HL-60/S4 (cell line): Measurements from ENCODE around the gene RYR2.
"Not testable (repeated sequence)": the region's sequence is repeated elsewhere in the genome, so short reads cannot be mapped to it uniquely, and the experiment has no call there.

Experiments used
- in situ Hi-C: fragments of 300-500 bp; cut with MboI; formaldehyde crosslinking; loops from 2 replicates; pipeline ENCODE4 v1.14.3; 2022; ENCODE audit warnings: low sequenced_read_pairs

RYR2 gene

DNA sequence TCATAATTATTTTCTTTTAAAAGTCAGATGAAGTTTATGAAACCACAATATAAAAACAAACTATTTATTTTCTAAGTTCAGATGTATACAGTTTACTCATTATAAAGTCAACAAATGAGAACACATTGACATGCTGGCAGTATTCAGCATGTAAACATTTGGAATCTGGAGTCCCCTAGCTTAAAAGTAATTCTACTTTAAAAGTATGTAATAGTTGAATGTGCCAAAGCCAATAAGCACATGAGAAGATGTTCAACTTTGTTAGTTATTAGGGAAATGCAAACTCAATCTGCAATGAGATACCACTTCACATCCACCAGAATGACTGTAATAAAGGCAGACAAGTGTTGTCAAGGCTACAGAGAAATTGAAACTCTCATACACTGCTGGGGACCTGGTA is 96.6 kb downstream of the RYR2 start:
- in situ Hi-C loops, result no loop called here

DNA sequence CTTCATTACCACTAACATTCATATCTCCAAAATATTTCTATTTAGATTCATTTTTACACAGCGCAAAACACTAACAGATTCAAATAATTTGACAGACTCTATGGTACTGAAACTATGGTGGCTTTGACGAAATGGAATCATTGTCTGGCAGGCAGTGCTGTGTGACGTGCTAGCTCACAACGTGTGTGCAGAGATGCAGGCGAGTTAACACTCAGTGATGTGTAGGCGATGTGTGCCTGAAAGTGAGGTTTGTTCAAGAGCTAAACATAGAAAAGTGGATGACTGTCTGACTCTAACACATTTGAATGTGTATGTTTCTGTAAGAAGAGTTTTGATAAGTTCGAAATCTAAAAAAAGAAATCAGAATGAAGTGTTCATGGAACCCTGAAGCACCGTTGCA is 97.7 kb downstream of the RYR2 start:
- in situ Hi-C loops, result no loop called here

DNA sequence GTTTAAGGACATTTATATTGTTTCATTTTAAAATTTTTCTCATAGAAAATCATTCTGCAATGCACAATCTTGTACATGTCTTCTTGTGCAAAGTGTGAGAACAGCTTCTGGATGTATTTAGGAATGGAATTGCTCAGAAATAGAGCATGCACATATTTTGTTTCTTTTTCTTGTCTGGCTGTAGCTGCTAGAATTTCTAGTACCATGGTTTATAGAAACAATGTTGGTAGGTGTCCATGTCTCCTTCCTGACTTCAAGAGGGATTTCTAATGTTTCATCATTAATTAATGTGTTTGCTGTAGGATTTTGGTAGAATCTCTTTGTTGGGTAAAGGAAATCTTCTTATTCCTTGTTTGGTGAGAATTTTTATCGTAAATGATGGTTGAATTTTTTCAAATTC is 99.0 kb downstream of the RYR2 start:
- in situ Hi-C loops, result no loop called here

DNA sequence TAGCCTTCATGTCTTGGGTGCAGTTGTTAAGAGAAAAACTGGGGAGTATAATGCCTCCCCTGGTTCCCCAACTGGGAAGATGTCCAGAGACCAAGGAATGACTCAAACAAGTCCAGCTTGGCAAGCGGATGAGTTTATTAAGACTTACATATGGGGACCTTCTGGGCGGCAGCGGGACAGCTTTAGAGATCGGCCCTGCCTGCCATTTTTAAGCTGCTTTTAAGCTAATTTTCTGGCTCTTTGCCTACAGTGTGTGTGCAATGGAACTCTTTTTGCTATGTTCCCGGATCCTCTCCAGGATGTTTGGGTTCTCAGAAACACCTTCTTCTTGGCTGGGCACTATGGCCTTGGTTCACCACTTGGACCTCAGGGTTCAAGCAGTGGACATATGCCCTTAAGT is 99.5 kb downstream of the RYR2 start:
- in situ Hi-C loops, result no loop called here

DNA sequence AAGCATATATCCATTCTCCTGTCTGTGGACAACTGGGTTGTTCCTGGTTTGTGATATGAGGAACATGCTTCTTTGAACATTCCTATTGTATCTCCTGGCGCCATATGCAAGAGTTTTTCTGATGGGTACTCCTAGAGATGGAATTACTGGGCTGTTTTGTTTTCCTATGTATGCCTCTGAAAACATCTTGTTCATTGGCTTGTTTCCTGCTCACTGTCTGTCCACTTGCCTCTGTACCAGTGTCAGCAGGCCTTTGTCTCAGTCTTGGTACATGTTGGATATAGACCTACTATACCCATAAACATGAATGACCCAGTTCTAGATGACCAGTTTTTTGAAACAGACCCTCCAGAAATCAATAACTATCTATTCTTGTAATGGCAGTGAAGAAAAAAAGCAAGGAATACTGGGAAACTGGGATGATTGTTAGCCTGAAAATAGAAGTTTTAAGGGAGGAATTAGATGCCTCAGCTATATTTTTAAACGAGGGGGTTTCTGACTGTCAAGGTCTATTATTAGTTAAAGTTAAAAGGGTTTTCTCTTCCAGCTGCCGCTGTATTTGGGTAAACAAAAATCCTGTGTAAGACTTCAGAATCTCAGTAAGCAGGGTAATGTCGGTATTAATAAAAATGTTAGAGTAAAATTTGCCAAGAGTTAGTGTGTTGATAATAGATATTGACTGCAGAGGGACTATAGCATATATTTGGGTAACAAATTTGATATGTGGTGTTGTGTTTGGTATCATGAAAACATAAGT is 103.6 kb downstream of the RYR2 start:
- in situ Hi-C loops, result no loop called here

DNA sequence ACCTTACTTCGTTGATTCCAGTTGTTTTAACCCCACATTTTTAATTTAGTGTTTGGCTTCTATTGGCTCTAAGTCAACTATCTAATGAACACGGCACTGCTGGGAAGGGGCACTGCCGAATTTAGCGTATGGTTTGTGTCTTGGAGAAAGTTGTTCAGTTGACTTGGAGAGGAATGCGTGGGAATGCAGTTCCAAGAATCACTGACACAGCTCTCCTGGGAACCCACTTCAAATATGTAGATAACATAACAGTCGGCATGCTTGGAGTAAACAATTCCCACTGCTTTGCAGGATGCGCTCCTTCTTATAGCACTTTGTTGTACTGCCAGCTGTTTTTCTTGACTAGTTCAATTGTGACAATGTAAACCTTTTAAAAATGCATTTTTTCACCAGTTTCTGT is 104.3 kb downstream of the RYR2 start:
- in situ Hi-C loops, result no loop called here

DNA sequence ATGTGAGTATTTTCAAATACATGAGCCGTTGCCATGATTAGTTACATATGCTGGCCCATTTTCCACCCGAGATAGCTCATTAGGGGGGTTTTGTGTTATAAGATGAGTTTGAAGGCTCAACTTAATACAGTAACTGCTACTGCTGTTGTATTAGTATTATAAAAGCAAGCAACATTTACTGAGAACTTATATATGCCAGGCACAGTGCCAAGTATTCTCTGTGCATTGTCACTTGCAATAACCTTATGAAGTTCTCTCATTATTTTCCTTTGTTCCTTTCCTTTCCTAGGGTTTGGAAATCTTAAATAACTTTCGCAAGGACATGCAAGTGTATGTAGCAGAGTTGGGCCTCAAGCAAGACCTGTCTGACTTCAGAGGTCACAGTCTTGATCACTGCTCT is 107.9 kb downstream of the RYR2 start:
- in situ Hi-C loops, result no loop called here

DNA sequence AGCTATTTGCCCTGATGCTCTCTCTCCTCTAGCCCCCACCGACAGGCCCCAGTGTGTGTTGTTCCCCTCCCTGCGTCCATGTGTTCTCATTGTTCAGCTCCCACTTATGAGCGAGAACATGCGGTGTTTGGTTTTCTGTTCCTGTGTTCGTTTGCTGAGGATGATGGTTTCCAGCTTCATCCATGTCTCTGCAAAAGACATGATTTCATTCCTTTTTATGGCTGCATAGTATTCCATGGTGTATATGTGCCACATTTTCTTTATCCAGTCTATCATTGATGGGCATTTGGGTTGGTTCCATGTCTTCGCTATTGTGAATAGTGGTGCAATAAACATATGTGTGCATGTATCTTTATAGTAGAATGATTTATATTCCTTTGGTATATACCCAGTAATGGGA is 110.0 kb downstream of the RYR2 start:
- in situ Hi-C loops, result not testable (repeated sequence)

DNA sequence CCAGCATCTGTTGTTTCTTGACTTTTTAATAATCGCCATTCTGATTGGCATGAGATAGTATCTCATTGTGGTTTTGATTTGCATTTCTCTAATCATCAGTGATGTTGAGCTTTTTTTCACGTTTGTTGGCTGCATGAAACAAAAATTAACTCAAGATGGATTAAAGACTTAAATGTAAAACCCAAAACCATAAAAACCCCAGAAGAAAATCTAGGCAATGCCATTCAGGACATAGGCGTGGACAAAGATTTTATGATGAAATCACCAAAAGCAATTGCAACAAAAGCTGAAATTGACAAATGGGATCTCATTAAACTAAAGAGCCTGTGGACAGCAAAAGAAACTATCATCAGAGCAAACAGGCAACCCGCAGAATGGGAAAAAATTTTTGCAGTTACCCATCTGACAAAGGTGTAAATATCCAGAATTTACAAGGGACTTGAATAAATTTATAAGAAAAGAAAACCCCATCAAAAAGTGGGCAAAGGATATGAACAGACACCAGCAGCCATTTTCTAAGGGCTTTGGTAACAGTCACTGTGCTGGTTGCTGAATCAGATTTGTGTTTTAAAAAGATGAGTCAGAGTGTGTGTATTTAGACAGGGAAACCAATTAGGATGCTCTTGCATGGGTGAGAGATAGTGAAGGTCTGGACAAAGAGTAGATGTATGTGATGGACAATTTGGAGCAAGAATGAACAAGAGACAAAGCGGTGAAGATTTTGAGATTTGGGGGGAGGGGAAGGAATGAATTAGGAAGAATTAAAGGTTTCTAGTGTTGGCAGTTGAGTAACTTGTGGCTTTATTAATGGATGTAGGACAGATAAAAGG is 110.7 kb downstream of the RYR2 start:
- in situ Hi-C loops, result no loop called here

DNA sequence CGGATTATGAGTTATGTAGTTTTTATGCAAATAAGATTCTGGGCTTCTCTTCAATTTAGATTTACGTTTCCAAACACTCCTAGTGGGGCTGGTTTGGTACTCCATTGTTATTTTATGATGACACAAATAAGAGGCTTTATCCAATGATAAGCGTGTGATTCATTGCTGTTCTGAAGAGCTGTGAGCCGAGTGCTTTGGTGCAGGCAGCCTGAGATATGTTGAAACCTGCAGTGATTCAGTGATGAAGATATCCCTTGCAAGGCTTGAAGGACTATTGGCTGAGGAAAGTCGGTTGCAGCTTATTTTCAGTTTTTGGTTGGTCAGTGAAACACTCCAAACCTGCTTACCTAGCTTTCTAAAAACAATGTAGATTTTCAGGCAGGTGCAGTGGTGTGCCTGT is 112.2 kb downstream of the RYR2 start:
- in situ Hi-C loops, result no loop called here

DNA sequence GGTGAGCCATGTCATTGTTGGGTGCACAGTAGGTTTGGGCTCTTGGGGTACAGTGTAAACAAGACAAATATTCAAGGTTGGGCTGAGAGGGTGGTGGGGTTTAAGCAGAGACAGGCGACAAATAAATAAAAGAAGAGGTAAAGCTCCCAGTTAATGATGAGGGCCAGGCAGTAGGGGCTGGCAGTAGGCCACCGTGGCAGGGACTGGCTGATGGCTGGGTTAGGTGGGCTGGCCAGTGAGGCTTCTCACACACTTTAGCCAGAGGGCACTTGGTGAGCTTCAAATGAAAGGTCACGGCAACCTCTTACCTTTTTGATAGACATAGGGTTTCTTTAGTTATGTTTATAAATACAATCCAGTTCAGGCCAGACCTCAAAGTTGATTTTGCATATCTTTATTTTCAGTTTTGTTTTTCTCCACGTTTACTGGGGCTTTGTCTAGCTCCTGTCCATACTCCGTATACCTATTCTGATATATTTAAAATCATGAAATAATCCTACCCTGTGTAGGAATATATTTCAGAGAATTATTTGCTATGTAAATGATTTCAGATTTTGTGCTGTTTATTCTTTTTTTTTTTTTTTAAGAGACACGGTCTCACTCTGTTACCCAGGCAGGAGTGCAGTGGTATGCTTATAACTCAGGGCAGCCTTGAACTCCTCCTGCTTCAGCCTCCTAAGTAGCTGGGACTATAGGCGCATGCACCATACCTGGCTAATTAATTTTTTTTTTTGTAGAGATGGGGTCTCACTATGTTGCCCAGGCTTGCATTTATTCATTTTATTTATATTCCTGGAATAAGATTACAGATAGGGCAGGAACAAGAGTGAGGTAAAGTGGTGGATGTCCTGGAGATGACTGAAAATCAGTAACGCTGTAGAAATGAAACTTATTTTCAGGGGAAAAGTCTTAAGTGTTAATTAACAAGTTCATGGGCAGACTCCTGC is 122.7 kb downstream of the RYR2 start:
- in situ Hi-C loops, result no loop called here

DNA sequence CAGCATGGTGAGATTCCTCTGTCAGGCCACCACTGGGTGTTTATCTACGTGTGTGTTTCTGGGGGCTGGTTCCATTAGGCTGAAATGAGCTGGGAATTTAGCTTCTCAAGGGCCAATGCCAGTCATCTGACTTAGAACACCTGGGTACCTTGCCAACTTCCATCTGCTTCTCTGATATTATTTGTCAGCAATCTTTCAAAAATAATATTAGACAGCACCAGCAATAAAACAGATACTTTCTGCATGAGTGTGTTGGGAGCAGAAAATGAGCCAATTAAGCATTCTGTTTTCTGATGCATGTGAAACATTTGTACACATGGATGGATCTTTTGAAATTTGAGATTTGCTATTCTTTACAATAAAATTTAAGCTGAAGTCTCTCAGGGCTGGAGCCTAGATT is 124.1 kb downstream of the RYR2 start:
- in situ Hi-C loops, result no loop called here

DNA sequence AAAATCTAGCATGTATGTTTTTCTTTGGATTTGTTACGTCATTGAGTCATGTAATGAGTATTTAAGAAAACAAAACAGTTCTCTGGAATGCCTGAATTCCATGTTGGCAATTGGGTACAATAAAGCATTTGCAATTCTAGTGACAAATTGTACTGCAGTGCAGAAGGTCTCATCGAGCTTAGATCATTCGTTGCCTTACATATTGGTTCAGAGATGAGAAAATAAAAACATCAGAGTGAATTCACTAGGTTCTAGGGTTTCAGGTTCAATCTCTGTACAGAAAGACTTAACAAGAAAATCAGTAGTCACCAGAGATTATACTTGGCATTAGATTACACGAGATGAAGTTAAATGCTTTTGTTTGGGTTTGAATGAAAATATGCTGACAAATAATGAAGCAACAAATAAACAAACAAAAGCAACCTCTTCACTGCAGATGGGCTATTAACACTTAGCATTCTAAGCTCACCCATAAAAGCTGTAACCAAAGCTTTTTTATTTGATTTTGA is 124.7 kb downstream of the RYR2 start:
- in situ Hi-C loops, result no loop called here

DNA sequence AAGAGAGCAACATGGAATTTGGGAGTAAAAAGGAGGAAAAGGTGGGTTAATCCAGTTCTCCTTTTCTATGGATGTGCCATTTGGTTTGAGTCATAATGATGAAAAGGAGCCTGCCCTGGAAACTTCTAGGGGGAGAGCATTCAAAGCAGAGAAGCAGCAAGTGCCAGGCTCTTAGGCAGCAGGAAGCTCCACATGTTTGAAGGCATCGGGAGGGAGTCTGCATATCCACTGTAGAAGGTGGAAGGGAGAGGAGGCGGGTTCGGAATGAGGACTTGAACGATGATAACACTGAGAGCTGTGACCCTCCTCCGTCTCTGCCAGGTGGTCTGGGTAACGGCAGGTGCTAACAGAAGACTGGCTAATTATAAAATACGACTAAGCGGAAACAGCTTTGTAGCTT is 128.2 kb downstream of the RYR2 start:
- in situ Hi-C loops, result no loop called here

DNA sequence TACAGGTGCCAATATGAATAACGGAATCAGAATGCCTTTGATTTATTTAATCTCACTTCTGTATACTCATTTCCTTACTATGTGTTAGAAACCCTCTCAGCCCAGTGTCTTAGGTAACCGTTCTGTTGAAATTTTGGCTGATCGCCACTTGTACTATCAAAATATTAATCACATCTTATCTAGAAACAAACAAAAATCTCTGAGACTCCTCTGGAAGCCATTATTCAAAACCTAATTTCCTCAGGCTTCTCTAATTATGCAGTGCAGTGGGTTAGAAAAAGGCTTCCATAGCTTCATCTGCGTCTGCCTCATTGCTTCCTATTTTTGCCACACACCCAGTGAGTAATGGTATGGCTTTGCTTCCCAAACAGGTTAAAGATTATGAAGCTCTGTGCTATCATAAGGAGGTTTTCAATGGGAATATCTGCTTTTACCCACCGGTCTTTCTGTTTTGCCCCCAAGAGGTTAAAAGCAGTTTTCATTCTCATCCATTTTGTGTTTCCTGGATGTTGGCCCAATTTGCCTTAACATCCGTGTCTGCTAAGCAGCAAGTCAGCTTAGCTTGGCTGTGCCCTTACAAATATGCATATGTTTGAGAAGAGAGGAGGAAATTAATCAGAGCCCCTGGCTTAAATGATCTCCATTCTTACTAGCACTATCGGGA is 129.6 kb downstream of the RYR2 start:
- in situ Hi-C loops, result no loop called here

DNA sequence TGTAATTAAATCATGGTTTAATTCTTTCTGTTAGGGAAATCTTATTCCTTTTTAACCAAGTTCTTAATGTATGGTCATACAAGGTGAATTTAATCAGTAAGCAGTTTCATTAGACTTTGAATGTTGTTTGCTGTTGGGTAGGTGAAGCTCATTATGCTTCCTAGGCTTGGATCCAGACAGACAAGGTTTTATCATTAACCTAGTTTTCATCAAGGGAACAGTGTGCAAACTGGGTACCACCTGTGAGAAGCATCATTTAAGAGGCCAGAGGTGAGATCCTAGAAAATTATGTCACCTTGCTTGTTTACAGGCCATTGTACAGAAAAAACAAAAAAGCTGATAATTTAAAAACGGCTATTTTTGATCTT is 130.1 kb downstream of the RYR2 start:
- in situ Hi-C loops, result no loop called here

DNA sequence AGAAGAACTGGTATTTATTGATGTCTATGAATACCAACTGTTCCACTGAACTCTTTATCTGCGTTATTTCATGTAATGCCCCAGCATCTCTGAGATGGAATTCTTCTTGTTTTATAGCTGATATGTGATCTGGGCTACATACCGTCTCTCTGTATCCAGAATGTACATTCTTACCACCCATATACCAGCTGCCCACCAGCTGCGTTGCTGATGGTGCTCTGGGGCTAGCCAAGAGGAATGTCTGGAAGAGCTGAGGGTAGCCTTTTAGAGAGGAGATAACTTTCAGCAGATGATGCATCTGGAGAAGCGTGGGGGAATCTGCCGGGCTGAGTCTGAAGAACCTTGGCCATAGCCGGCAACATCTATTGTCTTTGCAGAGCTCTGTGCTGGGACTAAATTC is 137.5 kb downstream of the RYR2 start:
- in situ Hi-C loops, result no loop called here

DNA sequence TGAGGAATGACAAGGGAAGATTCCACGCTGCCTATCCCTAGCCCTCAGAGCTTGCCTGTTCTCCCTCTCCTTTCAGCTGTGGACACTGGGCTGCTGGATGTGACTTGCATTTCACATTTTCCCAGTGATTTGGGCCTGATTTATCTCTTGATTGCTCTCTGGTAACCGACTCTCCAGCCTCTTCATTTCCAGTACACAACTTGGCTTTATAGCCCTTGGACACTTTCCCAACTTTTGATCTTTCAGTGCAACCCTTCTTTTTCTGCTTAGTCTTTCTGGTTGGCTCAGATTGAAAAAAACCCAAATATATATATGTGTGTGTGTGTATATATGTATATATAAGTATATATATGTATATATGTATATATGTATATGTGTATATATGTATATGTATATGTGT is 138.3 kb downstream of the RYR2 start:
- in situ Hi-C loops, result no loop called here

DNA sequence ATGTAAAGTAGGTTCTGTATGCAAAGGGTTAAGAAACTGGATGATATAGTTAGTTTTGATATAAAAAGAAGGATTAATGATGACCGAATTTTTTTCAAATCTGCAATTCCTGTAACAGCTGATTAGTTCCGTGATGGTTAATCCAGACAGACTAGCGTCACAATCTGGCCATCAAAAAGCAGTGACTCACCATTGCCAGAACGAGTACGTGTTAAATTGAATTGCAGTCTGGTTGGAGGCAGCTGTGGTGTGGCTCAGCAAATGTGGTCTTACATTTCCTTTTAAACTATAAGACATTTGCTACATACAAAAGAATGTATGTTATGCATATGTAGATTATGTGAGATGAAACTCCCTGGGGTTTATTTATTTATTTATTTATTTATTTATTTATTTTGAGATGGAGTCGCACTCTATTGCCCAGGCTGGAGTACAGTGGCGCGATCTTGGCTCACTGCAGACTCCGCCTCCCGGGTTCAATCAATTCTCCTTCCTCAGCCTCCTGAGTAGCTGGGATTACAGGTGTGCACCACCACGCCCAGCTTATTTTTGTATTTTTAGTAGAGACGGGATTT is 139.8 kb downstream of the RYR2 start:
- in situ Hi-C loops, result no loop called here

DNA sequence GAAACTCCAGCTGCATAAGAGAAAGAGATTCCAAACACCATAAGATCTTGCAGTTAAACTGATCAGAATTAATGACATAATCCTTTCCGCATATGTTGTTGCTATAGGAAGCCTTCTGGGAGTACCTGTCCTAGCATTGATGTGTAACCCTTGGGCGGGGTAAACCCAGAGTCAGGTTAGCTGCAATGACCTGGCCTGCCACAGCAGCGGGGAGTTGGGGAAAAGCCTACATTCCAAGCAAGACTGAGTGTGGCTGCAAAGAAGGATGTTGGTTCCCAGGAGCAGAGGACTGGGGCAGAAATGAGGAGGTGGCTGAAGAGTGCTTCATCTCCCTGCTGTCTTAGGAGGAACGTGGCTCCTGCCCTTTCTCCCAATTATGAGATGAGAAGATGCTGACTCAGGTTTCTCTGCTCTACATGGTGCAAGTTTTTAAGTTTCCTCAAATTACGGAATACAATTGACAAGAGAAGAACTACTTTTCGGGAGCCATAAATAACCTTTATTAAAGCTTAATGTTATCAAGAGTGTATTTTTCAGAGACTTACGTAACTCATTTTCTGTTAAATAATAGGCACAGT is 142.1 kb downstream of the RYR2 start:
- in situ Hi-C loops, result no loop called here
